Transverse colon (tissue), 4 donors: ENCODE results near the gene PIGX.

Source experiments
- EP300 ChIP-seq: sonication (generic); formaldehyde crosslinking; IDR thresholded peaks from one replicate; pipeline ENCODE4 v1.6.1; 2017; ENCODE audit warnings: antibody characterized with exemption, low read depth
- POLR2A ChIP-seq: fragments of 450-650 bp; IDR thresholded peaks from one replicate; pipeline ENCODE4 v1.6.1; 2016; ENCODE audit warnings: antibody characterized with exemption, mild to moderate bottlenecking, moderate library complexity
- POLR2AphosphoS5 ChIP-seq, 3 donors: sonication (generic); formaldehyde crosslinking; IDR thresholded peaks; one replicate each; pipeline ENCODE4 v1.6.1; 2016; ENCODE audit warnings: antibody characterized with exemption in 3 of 3
- TF ChIP-seq, protein P1 (sequence below), 5 experiments: fragments of 200-600 bp in 3 of 5; fragments of 450-650 bp in 2 of 5; sonication (generic) in 3 of 5; IDR thresholded peaks; 1 replicate in 2 of 5; 2 replicates in 3 of 5; pipeline ENCODE4 v1.5.1; 2016 to 2017; ENCODE audit warnings: antibody characterized with exemption in 5 of 5, inconsistent platforms in 3 of 5, mild to moderate bottlenecking in 2 of 5, moderate library complexity in 1 of 5

DNA sequence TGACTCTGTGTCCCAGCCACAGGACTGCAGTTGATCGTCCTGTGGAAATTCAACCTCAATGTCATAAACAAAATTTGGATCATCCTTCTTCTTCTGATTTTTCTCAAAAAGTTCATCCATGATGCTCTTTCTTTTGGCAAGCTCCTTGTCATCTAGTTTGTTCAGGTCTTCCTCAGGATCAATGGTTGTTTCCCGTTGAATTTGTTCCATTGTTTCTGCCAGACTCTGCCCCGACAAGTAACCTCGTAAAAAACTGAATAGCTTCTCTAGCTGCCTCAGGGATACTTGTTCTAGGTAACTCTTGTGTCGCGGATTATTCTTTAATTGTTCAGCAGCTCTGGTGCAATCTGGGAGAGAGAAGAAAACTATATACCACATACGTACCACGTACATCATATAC, 4.6 kb upstream of the PIGX start:
- TF ChIP-seq, protein P1, sequence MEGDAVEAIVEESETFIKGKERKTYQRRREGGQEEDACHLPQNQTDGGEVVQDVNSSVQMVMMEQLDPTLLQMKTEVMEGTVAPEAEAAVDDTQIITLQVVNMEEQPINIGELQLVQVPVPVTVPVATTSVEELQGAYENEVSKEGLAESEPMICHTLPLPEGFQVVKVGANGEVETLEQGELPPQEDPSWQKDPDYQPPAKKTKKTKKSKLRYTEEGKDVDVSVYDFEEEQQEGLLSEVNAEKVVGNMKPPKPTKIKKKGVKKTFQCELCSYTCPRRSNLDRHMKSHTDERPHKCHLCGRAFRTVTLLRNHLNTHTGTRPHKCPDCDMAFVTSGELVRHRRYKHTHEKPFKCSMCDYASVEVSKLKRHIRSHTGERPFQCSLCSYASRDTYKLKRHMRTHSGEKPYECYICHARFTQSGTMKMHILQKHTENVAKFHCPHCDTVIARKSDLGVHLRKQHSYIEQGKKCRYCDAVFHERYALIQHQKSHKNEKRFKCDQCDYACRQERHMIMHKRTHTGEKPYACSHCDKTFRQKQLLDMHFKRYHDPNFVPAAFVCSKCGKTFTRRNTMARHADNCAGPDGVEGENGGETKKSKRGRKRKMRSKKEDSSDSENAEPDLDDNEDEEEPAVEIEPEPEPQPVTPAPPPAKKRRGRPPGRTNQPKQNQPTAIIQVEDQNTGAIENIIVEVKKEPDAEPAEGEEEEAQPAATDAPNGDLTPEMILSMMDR (IDR thresholded peaks at IDR 0.05) = no peak
- no peak for TF ChIP-seq EP300
- TF ChIP-seq POLR2A = no peak
- no peak for TF ChIP-seq POLR2AphosphoS5 (IDR thresholded peaks at IDR 0.05)
